DOHH2 (cell line): Measurements from ENCODE around the gene HNRNPUL1.

Experiments used
- CTCF ChIP-seq: fragments of 200-600 bp; sonication (generic); IDR thresholded peaks from one replicate; pipeline ENCODE4 v1.5.1; 2014; ENCODE audit warnings: antibody characterized with exemption, mild to moderate bottlenecking, low read depth, low read length; ENCODE audit not compliant: poor library complexity, severe bottlenecking
- EZH2phosphoT487 ChIP-seq: fragments of 200-600 bp; sonication (generic); IDR thresholded peaks from 2 replicates; pipeline ENCODE4 v1.6.1; 2017; ENCODE audit warnings: borderline replicate concordance, mild to moderate bottlenecking, antibody characterized with exemption, low read length, moderate library complexity, mixed read lengths

- TF ChIP-seq CTCF (no peak), EZH2phosphoT487 (no peak)
Measured at GRCh38 chr19:41323023-41323422, 58.9 kb downstream of the HNRNPUL1 start.
